LNCAP (cell line): ENCODE measurements around the gene ASIC2.

Experiments used
- CTCF ChIP-seq: fragments of 450-650 bp; IDR thresholded peaks from 2 replicates; pipeline ENCODE4 v1.5.1; 2017; ENCODE audit warnings: mild to moderate bottlenecking

The ASIC2 gene

GRCh38 chr17:33201283-33201682, 91.8 kb downstream of the ASIC2 start:
- no peak for TF ChIP-seq CTCF

GRCh38 chr17:33200587-33200986, 92.5 kb downstream of the ASIC2 start:
- no peak for TF ChIP-seq CTCF

GRCh38 chr17:33199571-33200510, 93.3 kb downstream of the ASIC2 start:
- no peak for TF ChIP-seq CTCF

- no peak for TF ChIP-seq CTCF
Measured at GRCh38 chr17:33198954-33199353, 94.1 kb downstream of the ASIC2 start.

- TF ChIP-seq CTCF, result no peak
Measured at GRCh38 chr17:33197342-33197741, 95.8 kb downstream of the ASIC2 start.

GRCh38 chr17:33196883-33197282, 96.2 kb downstream of the ASIC2 start:
- no peak for TF ChIP-seq CTCF

GRCh38 chr17:33192951-33193911, 99.9 kb downstream of the ASIC2 start:
- no peak for TF ChIP-seq CTCF
